ENCODE data around the gene CATSPER2.
"Not testable (repeated sequence)": the region's sequence is repeated elsewhere in the genome, so short reads cannot be mapped to it uniquely, and the experiment has no call there.

The CATSPER2 gene

DNA sequence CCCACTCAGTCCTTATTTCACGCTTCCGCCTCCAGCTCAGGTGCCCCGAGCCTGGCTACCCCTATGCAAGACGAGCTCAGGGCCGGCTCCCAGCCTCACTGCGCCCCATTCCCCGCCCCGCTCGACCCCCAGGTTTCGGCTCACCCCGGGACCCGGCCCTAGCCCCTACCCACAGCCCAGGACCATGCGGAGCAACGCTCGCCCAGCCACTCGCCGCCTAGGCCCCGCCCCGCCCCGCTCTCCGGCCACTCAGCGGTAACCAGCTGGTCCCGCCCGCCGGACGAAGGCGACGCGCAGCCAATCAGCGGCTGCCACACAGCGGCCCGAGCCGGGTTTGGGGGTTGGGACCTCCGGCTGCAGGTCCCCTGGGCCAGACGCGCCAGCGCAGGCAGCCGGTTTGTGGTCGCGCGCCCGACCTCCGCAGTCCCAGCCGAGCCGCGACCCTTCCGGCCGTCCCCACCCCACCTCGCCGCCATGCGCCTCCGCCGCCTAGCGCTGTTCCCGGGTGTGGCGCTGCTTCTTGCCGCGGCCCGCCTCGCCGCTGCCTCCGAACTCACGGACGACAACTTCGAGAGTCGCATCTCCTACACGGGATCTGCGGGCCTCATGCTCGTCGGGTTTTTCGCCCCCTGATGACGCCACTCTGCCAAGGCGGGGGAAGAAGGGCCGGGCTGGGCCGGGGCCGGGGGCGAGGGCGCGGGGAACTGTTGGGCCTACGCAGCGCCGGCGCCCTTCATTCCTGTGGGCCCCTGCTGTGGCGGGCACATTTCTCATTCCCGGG lies at the start of gene CATSPER2:
CATSPER2 (minus strand) TSS at position 196 of the 781 bp plus-strand sequence. CDS start 783 bp downstream, outside the sequence.
- no peak for DNase-seq

DNA sequence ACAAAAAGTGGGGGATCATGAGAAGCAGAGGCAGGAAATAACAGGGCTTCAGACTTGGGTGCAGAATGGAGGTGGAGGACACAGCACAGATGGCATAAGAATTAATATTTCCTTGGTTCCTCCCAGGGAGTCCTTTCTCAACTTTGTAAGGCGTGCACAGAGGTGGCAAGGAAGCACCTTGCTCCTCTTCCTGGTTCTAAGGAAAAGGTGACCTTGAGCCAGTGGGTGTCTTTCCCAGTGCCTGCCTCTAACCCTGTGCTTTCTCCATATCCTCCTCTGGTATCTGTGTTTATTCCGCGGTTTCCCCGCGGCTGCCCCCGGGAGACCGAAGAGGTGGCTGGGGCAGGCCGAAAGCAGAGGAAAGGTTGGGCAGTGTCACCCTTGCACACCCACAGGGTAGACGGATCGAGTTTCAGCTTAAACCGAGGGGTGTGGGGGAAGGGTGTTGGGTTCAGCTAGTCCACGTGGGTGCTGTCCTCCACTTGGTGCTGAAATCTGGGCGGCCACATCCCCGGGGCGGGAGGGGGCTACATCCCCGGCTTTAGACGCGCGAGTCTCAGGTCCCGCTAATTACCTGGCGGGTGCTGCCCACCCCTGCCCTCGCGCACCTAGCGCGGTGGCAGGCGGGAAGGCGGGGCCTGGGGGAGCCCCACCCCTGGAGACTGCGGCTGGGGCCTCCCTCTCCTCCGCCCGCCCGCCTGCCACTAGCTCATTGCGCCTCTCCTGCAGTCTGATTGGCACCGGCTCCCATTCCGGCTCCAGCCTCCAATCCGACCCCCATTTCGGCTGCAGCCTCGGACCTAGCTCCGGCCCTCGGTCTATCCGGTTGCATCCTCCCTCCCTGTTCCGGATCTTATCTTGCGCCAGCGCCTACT lies 44.7 kb upstream of the CATSPER2 start, which contains the start of gene CKMT1A:
CKMT1A (plus strand) TSS at position 712 of the 875 bp plus-strand sequence. CDS start 192 bp downstream, outside the sequence.
- DNase-seq: not testable (repeated sequence)

DNA sequence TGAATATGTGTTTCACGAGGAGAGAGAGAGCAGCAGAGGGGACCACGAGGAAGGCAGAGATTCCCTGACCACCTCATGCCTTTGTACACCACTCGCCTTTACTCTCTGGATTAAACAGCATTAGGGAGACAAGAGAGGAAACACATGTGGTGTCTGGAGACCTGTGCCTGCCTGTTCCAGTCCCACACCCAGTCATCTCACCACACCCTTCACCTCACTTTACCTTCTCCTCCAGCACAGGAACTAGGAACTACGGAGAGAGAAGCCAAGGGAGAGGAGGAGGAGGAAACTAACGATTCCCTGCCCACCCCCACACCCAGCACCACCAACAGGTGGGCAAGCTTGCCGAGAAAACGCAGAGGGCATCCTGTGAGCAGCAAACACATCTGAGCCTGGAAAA lies 44.0 kb upstream of the CATSPER2 start:
- not testable (repeated sequence) for DNase-seq

DNA sequence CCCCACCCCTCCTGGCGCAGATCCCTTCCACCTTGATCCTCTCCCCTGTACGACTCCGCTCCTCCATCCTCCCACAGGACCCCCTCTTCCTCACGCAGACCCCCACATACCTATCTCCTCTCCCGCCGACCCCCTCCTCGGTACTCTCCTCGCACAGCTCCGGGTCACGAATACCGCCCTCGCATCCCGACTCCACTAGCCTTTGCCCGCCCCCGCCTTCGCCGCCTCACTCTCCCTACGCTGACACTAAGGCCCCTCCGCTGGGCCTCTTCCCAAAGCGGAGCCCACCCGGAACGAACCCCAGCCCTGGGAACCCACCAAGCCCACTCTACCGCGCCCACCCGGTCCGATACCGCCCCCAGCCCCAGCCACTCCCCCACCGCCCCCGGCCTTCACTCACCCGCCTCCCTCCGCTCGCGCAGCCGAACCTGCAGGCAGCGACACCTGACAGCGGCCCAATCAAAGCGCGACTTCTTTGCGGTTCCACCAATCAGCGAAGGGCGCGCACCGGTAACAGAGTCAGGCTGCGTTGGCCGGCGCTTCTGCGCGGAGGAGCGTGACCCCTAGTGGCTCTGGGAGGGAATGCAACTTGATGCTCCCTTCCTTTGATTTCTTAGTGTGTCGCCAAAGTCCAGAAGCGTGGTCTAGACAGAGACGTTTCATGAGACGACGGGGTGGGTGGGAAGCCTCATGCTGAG lies 41.1 kb upstream of the CATSPER2 start:
- not testable (repeated sequence) for DNase-seq

DNA sequence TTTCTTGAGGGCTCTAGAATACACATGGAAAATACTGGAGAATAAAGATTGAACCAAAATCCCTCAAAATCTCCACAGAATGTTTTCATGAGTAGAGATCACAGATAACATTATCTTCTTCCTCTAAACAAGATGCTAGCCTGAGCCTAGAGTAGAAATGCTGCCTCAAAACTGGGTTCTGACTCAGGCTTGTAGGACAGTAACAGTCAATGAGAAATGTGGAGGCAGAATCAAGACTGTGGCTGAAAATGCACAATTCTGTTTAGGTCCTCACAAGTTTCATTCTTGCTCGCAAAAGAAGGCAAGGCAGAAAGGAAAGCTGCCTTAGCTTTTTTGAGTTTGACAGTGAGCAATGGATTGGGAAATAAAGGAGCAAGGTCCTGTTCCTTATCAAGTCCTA lies 25.5 kb upstream of the CATSPER2 start:
- DNase-seq: not testable (repeated sequence)

DNA sequence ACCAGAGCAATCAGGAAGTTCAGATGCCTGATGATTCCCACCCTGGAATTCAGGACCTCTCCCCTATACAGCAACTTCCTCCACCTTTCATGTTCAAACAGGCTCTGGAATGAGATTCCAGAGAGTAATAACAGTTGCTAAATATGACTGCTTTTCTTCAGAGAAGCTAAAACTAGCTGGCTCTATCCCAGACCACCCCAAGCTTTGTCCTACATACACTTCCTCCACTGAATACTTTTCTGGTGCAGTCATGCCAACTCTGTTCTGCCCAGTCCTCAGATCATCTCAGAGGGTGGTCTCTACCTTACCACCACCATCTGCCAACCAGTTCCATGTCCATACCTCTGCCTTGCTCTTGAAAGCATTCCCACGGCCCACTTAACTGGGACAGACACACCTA lies 17.5 kb upstream of the CATSPER2 start:
- not testable (repeated sequence) for DNase-seq

DNA sequence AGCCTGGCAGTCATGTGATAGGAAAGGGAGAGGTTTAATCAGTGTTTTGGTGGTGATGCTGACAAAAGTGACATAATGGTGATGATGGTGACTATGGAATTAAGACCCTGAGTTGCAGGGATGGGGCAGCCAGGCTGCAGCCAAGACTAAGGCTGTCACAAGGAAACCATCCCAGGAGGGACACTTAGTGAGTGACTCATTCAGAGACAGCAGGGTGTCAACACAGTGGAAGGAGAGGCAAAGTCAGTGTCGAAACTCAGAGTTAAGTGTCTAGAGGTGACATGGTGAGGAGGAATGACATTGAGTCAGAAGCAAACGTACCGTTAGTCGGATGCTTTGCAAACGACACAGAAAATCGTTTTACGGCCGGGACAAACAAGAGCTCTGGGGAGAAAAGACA lies 14.7 kb upstream of the CATSPER2 start:
- not testable (repeated sequence) for DNase-seq

DNA sequence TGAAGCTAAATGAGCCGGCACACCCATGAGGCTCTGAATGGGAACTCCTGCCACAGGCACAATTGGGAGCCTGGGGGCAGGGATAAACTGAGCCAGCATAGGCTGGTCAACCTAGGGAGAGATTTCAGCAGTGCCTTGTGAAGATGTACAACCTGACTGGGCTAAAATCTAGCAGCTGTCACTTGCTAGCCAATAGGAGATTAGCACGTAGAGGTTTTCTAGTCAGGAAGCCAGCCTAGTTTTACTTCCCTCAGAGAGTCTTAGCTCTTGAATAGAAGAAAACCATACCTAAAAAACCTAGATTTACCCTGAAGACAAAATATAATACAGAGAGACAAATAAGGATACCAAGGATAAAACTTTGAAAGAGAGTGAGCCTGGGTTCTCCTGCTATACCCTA lies 13.6 kb upstream of the CATSPER2 start:
- not testable (repeated sequence) for DNase-seq

DNA sequence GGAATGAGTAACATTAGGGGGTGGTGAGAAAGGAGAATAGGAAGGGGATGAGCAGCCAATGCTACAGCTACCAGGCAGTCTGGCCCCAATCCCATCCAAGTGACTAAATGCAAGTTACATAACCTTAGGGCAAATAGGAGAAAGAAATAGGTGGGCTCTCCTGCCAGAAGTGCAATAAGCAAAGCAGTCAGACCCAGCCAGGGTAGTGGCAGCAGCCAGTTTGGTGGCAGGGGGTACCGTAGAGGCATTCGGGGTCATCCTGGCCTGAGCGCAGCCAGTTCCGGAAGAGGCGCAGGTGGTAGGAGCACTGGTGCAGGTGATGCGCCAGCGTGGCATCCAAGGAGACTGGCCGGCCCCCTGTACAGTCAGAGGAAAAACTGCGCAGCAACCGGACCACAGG lies 11.1 kb upstream of the CATSPER2 start:
- DNase-seq: not testable (repeated sequence)

DNA sequence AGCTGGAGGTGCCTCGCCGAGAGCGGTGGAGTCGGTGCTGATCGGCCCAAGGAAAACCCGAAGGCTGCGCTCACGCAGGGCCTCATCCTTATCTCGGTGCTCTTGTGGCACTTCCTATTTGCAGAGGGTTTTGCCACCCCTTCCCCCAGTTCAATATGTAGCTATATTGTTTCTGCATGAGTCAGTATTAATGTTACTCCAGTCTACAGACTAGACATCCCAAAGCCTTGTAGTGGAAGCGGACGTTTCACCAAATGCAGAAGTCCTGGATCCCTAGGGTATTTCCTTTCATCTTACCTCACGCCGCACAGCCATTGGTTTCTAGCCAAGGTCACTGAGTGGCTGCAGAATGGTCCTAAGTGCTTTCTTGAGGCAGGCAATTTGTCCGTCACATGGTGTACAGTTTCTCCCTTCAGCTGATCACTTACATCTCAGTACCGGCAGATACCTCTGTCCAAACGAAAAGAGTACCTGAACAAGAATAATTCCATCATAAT lies 834 bp upstream of the CATSPER2 start:
- not testable (repeated sequence) for DNase-seq

DNA sequence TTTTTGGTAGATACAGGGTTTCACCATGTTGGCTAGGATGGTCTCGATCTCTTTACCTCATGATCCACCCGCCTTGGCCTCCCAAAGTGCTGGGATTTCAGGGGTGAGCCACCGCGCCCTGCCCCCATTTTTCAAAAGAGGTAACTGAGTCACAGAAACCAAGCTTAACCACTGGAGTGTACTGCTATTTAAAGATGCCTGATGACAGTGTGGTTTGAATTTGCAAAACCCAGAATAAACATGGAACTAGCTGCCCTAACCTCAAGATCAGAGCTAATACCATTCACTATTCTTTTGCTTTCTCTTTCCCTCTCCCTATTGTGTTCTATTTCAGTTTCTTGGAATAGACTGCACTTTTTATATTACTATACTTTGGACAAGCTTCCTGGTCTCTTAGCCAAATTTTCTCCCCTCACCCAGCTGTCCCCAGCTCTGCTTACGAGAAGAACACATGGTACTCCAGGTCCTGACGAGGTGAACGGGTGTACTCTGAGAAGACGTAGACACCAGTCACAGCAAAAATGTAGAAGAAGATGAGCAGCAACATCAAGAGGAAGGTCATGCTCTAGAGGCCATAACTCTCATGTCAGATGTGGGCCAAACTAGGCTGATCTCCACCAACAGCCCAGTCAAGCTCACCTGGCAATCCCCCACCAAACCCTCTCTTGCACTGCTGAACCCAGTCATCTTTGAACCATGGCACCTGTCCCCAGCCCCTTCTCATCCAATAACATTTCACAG lies 10.0 kb downstream of the CATSPER2 start:
- DNase-seq: not testable (repeated sequence)

DNA sequence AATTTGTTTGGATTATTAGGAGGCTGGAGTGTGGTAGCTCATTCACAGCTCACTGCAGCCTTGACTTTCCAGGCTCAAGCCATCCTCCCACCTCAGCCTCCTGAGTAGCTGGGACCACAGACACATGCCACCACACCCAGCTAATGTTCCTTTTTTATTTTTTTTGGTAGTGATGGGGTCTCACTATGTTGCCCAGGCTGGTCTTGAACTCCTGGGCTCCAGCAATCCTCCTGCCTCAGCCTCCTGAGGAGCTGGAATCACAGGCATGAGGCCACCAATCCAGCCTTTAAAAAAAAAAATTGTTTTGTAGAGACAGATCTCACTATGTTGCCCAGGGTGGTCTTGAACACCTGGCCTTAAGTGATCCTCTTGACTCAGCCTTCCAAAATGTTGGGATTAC lies 21.7 kb downstream of the CATSPER2 start:
- not testable (repeated sequence) for DNase-seq

DNA sequence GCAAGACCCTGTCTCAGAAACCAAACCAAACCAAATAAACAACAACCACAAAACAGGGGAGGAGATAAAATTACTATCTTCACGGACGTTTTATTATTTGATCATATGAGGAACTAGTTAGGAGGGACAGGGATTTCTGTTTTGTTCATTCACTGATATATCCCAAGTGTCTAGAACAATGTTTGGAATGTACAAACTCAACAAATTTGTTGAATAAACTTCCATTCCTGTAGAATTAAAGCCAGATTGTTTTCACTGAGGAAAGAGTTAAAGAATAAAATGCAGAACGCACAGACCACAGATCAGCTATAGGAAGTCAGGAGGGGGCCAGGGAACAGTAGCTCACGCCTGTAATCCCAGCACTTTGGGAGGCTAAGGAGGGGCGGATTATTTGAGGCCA lies 23.5 kb downstream of the CATSPER2 start:
- DNase-seq: no peak

DNA sequence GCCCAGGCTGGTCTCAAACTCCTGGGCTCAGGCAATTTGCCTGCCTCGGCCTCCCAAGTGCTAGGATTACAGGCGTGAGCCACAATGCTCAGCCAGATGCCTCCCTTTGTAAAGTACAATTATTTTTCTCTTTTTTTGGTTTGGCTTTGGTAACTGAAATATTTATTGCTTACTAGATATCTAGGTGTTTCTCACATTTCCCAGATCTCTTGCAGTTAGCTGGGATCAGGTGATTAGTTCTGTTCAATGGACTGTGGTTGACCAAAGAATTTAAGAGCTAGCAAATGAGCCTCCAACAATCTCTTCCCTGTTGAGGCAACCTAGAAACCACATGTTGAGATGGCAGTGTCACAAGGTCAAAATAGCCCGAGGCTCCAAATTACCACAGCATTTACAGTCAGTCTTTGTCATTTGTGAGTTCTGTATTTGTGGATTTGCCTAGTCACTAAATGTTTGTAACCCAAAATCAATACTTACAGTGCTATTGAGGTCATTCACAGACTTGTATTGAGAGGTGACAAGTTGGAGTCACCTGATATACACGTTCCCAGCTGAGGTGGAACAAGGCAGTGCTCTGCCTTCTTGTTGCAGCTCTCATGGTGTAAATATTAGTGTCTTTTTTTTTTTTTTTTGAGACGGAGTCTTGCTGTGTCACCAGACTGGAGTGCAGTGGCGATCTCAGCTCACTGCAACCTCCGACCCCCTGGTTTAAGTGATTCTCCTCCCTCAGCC lies 26.4 kb downstream of the CATSPER2 start:
- DNase-seq: peak; percentile 55

DNA sequence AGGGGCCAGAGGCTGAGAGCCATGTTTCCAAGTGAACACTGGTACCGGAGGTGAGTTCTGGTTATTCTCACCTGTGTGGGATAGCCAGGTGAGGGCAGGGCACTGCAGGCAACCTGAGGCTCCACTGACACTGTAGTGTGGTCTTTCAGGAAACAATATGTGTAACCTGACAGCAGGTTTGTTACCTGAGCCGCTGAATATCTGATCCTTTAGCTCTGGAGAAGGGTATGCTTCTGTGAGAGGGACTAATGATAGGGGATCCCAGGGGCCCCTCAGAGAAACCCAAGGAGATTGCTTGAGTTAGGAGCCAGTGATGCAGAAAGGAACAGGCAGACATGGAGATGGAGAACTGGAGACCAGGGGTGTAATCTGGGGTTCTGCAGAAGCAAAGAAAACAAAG lies 29.9 kb downstream of the CATSPER2 start, which contains the start of gene STRC:
STRC (minus strand) TSS at position 101 of the 400 bp plus-strand sequence; CDS start at position 23, 78 bp downstream.
- DNase-seq: not testable (repeated sequence)

DNA sequence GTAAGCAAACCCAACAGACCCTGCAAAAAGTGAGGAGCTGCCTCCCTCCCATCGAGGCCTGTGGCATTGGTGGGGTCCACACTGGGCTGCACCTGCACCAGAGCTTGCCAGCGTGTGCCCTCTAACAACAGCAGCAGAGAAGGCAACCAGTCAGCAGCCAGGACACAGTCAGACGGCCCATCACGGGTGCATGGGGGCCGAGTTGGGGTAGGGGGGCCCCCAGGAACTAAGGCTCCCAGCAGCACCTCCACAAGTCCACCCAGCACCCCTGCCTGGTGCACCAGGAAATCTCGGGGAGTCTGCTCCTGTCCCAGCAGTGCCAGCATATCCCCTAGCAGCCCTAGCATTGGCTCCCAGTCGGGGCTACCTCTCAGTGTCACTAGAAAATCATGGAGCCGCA lies 30.9 kb downstream of the CATSPER2 start:
- not testable (repeated sequence) for DNase-seq

DNA sequence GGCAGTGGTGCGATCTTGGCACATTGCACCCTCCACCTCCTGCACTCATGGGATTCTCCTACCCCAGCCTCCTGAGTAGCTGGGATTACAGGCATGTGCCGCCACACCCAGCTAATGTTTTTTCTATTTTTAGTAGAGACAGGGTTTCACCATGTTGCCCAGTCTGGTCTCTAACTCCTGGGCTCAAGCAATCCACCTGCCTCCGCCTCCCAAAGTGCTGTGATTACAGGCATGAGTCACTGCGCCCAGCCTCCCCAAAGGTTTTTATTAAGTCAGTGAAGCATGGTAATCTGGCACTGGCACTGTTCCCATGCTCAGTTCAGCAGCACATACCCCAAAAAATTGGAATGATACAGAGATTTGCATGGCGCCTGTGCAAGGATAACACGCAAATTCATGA lies 46.4 kb downstream of the CATSPER2 start:
- not testable (repeated sequence) for DNase-seq

DNA sequence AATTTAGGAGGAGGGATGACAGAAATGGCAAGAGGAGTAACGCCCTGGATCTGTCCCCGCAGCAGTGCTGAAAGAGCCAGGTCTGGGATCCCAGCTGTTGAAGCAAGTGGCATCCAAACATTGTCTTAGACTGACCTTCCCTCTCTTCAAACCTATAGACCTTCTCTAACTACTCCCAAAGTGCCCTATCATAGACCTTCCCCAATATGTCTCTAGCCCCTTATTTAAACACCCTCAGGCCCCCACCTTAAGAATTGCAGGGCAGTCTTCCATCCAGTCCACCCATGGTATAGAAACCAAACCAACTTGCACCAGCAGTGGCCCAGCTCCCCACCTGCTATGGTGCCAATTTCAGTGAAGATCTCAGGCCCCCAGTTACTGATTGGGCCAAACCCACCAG lies 48.4 kb downstream of the CATSPER2 start:
- DNase-seq: not testable (repeated sequence)

DNA sequence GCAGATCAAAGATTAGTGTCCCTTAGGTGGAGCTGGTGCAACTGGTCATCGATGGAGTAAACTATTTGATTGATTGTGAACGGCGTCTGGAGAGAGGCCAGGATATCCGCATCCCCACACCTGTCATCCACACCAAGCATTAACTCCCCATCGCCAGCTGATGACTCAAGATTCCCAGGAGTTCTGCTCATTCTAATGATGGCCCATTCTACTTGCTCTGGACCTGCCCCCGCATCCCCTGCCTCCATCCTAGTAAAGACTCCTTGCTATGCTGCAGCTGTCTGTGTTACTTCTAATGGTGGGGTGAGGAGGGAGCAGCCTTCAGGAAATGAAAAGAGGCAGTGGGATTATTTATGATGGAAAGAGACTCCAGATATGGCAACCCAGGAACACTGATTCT lies 49.5 kb downstream of the CATSPER2 start:
- not testable (repeated sequence) for DNase-seq

DNA sequence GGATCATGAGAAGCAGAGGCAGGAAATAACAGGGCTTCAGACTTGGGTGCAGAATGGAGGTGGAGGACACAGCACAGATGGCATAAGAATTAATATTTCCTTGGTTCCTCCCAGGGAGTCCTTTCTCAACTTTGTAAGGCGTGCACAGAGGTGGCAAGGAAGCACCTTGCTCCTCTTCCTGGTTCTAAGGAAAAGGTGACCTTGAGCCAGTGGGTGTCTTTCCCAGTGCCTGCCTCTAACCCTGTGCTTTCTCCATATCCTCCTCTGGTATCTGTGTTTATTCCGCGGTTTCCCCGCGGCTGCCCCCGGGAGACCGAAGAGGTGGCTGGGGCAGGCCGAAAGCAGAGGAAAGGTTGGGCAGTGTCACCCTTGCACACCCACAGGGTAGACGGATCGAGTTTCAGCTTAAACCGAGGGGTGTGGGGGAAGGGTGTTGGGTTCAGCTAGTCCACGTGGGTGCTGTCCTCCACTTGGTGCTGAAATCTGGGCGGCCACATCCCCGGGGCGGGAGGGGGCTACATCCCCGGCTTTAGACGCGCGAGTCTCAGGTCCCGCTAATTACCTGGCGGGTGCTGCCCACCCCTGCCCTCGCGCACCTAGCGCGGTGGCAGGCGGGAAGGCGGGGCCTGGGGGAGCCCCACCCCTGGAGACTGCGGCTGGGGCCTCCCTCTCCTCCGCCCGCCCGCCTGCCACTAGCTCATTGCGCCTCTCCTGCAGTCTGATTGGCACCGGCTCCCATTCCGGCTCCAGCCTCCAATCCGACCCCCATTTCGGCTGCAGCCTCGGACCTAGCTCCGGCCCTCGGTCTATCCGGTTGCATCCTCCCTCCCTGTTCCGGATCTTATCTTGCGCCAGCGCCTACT lies 55.1 kb downstream of the CATSPER2 start, which contains the start of gene CKMT1B:
CKMT1B (plus strand) TSS at position 700 of the 863 bp plus-strand sequence. CDS start 192 bp downstream, outside the sequence.
- not testable (repeated sequence) for DNase-seq

Data from islet precursor cell (in vitro differentiated cells).